Measurements from ENCODE around the gene LRRTM4.

- TF ChIP-seq EZH2 (IDR thresholded peaks at IDR 0.05; ENCODE audit: insufficient read depth, poor library complexity, severe bottlenecking) (no peak), EZH2phosphoT487 (IDR thresholded peaks at IDR 0.05; ENCODE audit: insufficient read depth, low read depth) (no peak)
Observed at GRCh38 chr2:77086478-77086877, 435.7 kb downstream of the LRRTM4 start.

Measured in GM23248 (cell line).